Left lung (tissue), 10 donors: ENCODE data around the gene ARSB. TPM values are rescaled to one million over a fixed set of nuclear protein-coding genes. Genes with fewer than 3 reads are reported as not detected.

Source experiments
- ATAC-seq: fragments of 200-7000 bp; cut with Tn5 transposase; one replicate; pipeline ENCODE4 v1.9.1; 2020; ENCODE audit warnings: moderate library complexity
- DNase-seq, 4 donors: peaks; one replicate each; pipeline ENCODE4 v3.0.0-alpha.2; 2013 to 2020
- H3K27ac ChIP-seq, 2 donors: fragments of 200-600 bp; sonication (generic) in 1 of 2; one replicate each; pipeline versions ENCODE4 v1.5.0 to v1.8.0; 2020 to 2021
- H3K27me3 ChIP-seq, 2 donors: fragments of 200-600 bp; sonication (generic) in 1 of 2; one replicate each; pipeline versions ENCODE4 v1.5.0 to v1.8.0; 2020 to 2021
- H3K36me3 ChIP-seq, 2 donors: fragments of 200-600 bp; sonication (generic) in 1 of 2; one replicate each; pipeline versions ENCODE4 v1.5.0 to v1.8.0; 2020 to 2021
- H3K4me1 ChIP-seq, 2 donors: fragments of 200-600 bp; one replicate each; pipeline ENCODE4 v1.8.0; 2021
- H3K4me3 ChIP-seq, 2 donors: fragments of 200-600 bp; sonication (generic) in 1 of 2; one replicate each; pipeline versions ENCODE4 v1.5.0 to v1.8.0; 2020 to 2021; ENCODE audit warnings: mild to moderate bottlenecking in 1 of 2
- H3K9me3 ChIP-seq, 2 donors: fragments of 200-600 bp; sonication (generic) in 1 of 2; one replicate each; pipeline versions ENCODE4 v1.5.0 to v1.8.0; 2020 to 2021
- CTCF ChIP-seq, 2 donors: fragments of 200-600 bp; sonication (generic) in 1 of 2; IDR thresholded peaks; one replicate each; pipeline versions ENCODE4 v1.5.0 to v1.8.0; 2021; ENCODE audit warnings: antibody characterized with exemption in 2 of 2
- intact Hi-C, 2 donors: fragments of 100-400 bp; cut with DNase I; formaldehyde crosslinking; loops; one replicate each; pipeline versions ENCODE4 v1.11.2 to v1.14.2; 2022
- polyA plus RNA-seq, 6 donors: library from polyadenylated mRNA; unstranded; fragments of 120-200 nt; gene quantifications; one replicate each; pipeline ENCODE4 v1.2.1, GENCODE V29; 2013; ENCODE audit not compliant: insufficient read length in 6 of 6
- total RNA-seq, 2 donors: library from RNA; stranded (reverse); fragmentation: NEBNext Ultra II Directional; extraction: Animal tissue kit (Norgen Biotek cat#: 25700); gene quantifications; one replicate each; pipeline ENCODE4 v1.2.1, GENCODE V29; 2021
- donor health status: DM: no; HTN: yes; CAD: no.
- donor health status: DM: no; HTN: no; CAD: no.

ARSB gene
- total and polyA plus RNA-seq, 8 donors, result 13.2 to 26.0 (median 16.8) TPM

- Histone ChIP-seq H3K4me1 (peaks cover 0 to 12% of the 10 kb centered on the region in 2 donors), H3K9me3 (no peaks in the 10 kb centered on the region), H3K27ac (no peak overlapping the region), H3K36me3 (no peaks in the 10 kb centered on the region), H3K4me3 (no peak overlapping the region), H3K27me3 (no peaks in the 10 kb centered on the region)
- ATAC-seq (no peak), DNase-seq (no peak)
- no peak for TF ChIP-seq CTCF (IDR thresholded peaks at IDR 0.05)
- intact Hi-C loops, result no loop called here
These were observed 229.2 kb downstream of the ARSB start for GRCh38 chr5:78755822-78756429.

GRCh38 chr5:78754655-78755054, 230.5 kb downstream of the ARSB start:
- Histone ChIP-seq H3K36me3 (no peaks in the 10 kb centered on the region), H3K4me1 (no peaks in the 10 kb centered on the region), H3K9me3 (no peaks in the 10 kb centered on the region), H3K27me3 (no peaks in the 10 kb centered on the region), H3K27ac (no peak overlapping the region), H3K4me3 (no peak overlapping the region)
- ATAC-seq, result no peak
- no peak for TF ChIP-seq CTCF (IDR thresholded peaks at IDR 0.05)
- DNase-seq, result no peak
- intact Hi-C loops, result no loop called here

- H3K4me1 ChIP-seq, result no peaks in the 10 kb centered on the region
- intact Hi-C loops, result no loop called here
These were observed 232.0 kb downstream of the ARSB start for GRCh38 chr5:78753093-78753531.

GRCh38 chr5:78751872-78752271, 233.2 kb downstream of the ARSB start:
- H3K27me3 ChIP-seq, result no peaks in the 10 kb centered on the region
- H3K4me3 ChIP-seq, result no peak overlapping the region
- no peaks in the 10 kb centered on the region for H3K9me3 ChIP-seq
- TF ChIP-seq CTCF (IDR thresholded peaks at IDR 0.05), result no peak
- ATAC-seq (no peak), DNase-seq (no peak)
- H3K4me1 ChIP-seq, result peaks cover 0 to 2% of the 10 kb centered on the region in 2 donors
- intact Hi-C loops, result no loop called here
- H3K36me3 ChIP-seq, result no peaks in the 10 kb centered on the region
- no peak overlapping the region for H3K27ac ChIP-seq

More at GRCh38 chr5:78753093-78753531, 232.0 kb downstream of the ARSB start:
- no peak for TF ChIP-seq CTCF (IDR thresholded peaks at IDR 0.05)
- H3K27me3 ChIP-seq, result no peaks in the 10 kb centered on the region
- no peak overlapping the region for H3K27ac ChIP-seq
- DNase-seq (no peak), ATAC-seq (no peak)
- no peak overlapping the region for H3K4me3 ChIP-seq
- no peaks in the 10 kb centered on the region for H3K9me3 ChIP-seq
- H3K36me3 ChIP-seq, result no peaks in the 10 kb centered on the region

GRCh38 chr5:78750281-78750680, 234.8 kb downstream of the ARSB start:
- Histone ChIP-seq H3K4me3 (no peak overlapping the region), H3K9me3 (no peaks in the 10 kb centered on the region), H3K4me1 (peaks cover 0 to 2% of the 10 kb centered on the region in 2 donors), H3K27me3 (no peaks in the 10 kb centered on the region), H3K27ac (no peak overlapping the region), H3K36me3 (no peaks in the 10 kb centered on the region)
- intact Hi-C loops, result no loop called here
- ATAC-seq (no peak), DNase-seq (no peak)
- TF ChIP-seq CTCF (IDR thresholded peaks at IDR 0.05), result no peak
